ENCODE data around the gene CCDC142. TPM values are rescaled to one million over a fixed set of nuclear protein-coding genes. Genes with fewer than 3 reads are reported as not detected.
A peak's percentile ranks its signal among the peaks of the same experiment; 100 is the strongest.
"Not testable (repeated sequence)": the region's sequence is repeated elsewhere in the genome, so short reads cannot be mapped to it uniquely, and the experiment has no call there.

CCDC142 gene
- total RNA-seq, 8 experiments from 2014 or later: 8.0 to 32.3 (median 12.8) TPM

DNA sequence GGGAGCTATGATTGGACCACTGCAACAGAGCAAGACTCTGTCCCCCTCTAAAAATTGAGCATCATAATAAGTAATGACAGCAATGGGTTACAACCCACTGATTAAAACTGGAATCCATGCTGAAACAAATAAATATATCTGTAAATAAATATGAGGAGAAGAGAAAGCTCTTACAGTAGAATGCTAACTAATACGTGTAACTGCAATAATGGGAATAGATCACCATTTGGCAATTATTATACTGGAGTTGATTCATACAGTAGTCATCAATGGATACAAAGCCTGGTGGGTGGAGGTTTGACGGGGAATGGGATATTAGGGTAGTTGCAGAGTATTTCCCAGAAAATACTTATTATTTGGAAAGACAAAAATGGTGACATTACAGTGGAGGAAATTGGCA lies 34.0 kb downstream of the CCDC142 start:
- H3K27ac ChIP-seq: no peak overlapping the region
- in situ Hi-C loops (cut with MboI; ENCODE audit: low pct_unique_long_range_greater_than_20kb in 2 of 9, low sequenced_read_pairs in 9 of 9, unreplicated experiment in 9 of 9): no loop called here
- no peaks in the 10 kb centered on the region for H3K4me1 ChIP-seq (replicated peaks in 1 of 2)
- 0 to 93% (median 57%) methylated on average over 1 to 2 of the region's 2 CpGs; no CpG with 5 or more reads in 3 of the 10 experiments for WGBS, 10 experiments
- ATAC-seq (replicated peaks in 6 of 8): no peak
- no peak overlapping the region for H3K4me3 ChIP-seq

DNA sequence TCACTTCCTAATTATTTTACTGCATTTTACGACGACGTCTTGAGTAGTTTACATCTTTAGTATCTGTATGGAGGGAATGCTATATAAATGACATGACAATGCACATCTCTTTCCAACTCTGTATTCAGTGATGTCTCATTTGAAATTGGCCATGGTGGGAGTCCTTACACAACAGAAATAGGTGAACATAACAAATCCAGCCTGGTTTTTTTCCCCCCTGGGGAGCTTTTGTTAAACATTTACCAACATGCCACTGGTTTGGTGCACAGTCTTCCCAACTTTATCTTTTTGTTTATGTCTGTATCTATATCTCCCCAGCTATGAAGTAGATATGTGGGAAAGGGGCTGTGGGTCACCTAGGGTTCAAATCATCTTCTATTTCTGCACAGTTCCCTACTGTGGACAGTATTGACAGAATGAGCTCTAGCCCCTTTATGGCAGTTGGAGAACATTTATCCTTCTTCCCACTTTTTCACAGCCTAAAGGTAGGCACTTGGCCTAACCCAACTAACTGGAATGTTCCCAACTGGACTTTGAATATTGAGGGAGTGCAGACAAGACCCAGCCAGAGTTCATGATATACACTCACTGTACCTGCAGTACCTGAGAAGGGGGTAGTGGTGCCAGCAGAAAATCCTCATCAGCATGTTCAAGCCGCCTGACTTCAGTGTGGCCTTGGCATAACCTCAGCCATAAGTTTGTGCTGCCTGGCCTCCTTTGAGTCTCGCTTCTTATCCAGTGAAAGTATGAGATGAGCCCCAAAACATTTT lies 35.4 kb downstream of the CCDC142 start:
- H3K27ac ChIP-seq: no peak overlapping the region
- no peaks in the 10 kb centered on the region for H3K4me1 ChIP-seq (replicated peaks in 1 of 2)
- H3K4me3 ChIP-seq: no peak overlapping the region
- in situ Hi-C loops (cut with MboI; ENCODE audit: low pct_unique_long_range_greater_than_20kb in 2 of 9, low sequenced_read_pairs in 9 of 9, unreplicated experiment in 9 of 9): no loop called here
- 56 to 95% (median 79%) methylated on average over 3 to 5 of the region's 5 CpGs; no CpG with 5 or more reads in 3 of the 10 experiments for WGBS, 10 experiments
- no peak for ATAC-seq (replicated peaks in 6 of 8)

- 0 to 80% (median 48%) methylated on average over 1 to 4 of the region's 5 CpGs for WGBS, 10 experiments
- ATAC-seq (replicated peaks in 6 of 8): no peak
- Histone ChIP-seq H3K4me3 (no peak overlapping the region), H3K4me1 (replicated peaks in 1 of 2) (peaks cover 6 to 9% of the 10 kb centered on the region in 2 donors), H3K27ac (no peak overlapping the region)
- in situ Hi-C loops (cut with MboI; ENCODE audit: low pct_unique_long_range_greater_than_20kb in 2 of 9, low sequenced_read_pairs in 9 of 9, unreplicated experiment in 9 of 9): no loop called here
Observed at GRCh38 chr2:74444498-74445318, 38.1 kb downstream of the CCDC142 start.

DNA sequence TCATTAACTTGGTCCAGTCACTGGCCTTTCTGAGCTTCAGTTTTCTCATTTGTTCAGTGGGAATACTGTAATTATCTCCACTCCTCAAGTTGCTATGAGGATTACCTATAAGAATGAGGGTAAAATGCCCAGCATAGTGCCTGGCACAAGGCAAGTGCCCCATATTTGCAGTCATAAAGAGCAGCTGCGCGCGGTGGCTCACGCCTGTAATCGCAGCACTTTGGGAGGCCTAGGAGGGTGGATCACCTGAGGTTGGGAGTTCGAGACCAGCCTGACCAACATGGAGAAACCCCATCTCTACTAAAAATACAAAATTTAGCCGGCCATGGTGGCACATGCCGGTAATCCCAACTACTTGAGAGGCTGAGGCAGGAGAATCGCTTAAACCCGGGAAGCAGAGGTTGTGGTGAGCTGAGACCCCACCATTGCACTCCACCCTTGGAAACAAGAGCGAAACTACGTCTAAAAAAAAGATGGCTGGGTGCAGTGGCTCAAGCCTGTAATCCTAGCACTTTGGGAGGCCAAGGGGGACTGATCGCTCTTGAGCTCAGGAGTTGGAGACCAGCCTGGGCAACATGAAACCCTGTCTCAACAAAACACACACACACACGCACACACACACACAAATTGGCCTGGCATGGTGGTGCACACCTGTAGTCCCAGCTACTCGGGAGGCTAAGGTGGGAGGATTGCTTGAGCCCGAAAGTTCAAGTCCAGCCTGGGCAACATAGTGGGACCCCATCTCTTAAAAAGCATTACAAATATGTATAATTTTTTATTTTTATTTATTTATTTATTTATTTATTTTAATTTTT lies 40.1 kb downstream of the CCDC142 start:
- in situ Hi-C loops (cut with MboI; ENCODE audit: low pct_unique_long_range_greater_than_20kb in 2 of 9, low sequenced_read_pairs in 9 of 9, unreplicated experiment in 9 of 9); H3K4me3 ChIP-seq; ATAC-seq (replicated peaks in 6 of 8); H3K27ac ChIP-seq: not testable (repeated sequence)
- 67 to 100% (median 90%) methylated on average over 2 to 13 of the region's 16 CpGs; no CpG with 5 or more reads in 1 of the 10 experiments for WGBS, 10 experiments
- H3K4me1 ChIP-seq (replicated peaks in 1 of 2): peaks cover 17 to 18% of the 10 kb centered on the region in 2 donors

- H3K27ac ChIP-seq: no peak within 1 kb of the TSS
- peaks cover 17 to 18% of the 10 kb centered on the region in 2 donors for H3K4me1 ChIP-seq (replicated peaks in 1 of 2)
- WGBS, 10 experiments: 24 to 80% (median 40%) methylated on average over 1 to 20 of the region's 75 CpGs; no CpG with 5 or more reads in 4 of the 10 experiments
- peak within 1 kb of the TSS in 1 of 5 donors; percentile 30 for H3K4me3 ChIP-seq
- in situ Hi-C loops (cut with MboI; ENCODE audit: low pct_unique_long_range_greater_than_20kb in 2 of 9, low sequenced_read_pairs in 9 of 9, unreplicated experiment in 9 of 9): no loop called here
- ATAC-seq (replicated peaks in 6 of 8): peak in 2 of 8 experiments; percentile 0 to 3
Observed at GRCh38 chr2:74441690-74442482, 40.9 kb downstream of the CCDC142 start, which contains the start of gene RTKN. Gene RTKN (minus strand): TSS chr2:74441937. CDS start chr2:74441816, 121 bp downstream.

DNA sequence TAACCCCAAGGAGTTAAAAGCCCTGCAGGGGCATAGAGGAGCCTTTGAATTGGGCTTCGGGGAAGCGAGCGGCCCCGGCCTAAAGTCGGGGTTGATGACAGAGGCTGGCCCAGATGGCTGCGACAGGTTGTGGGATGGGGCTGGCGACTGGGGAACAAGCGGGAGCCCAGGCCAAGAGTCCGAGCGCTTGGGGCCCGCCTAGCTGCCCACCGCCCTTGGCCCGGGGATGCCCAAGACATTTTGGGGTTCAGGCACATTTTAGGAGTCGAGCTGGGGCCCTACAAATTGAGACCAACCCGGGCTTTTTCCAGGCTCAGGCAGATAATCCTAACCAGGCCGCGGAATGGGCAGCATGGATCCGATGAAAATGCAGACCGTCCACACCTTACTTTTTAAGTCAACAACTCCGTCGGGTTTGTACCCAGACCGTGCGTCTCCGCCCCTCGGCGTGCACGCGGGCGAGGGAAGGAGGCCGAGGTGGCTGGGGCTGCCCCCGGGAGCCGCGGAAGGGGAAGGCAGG lies 41.6 kb downstream of the CCDC142 start:
- 0 to 45% (median 20%) methylated on average over 1 to 18 of the region's 33 CpGs; no CpG with 5 or more reads in 3 of the 10 experiments for WGBS, 10 experiments
- Histone ChIP-seq H3K4me1 (replicated peaks in 1 of 2) (peaks cover 17 to 18% of the 10 kb centered on the region in 2 donors), H3K27ac (no peak overlapping the region), H3K4me3 (no peak overlapping the region)
- in situ Hi-C loops (cut with MboI; ENCODE audit: low pct_unique_long_range_greater_than_20kb in 2 of 9, low sequenced_read_pairs in 9 of 9, unreplicated experiment in 9 of 9): no loop called here
- no peak for ATAC-seq (replicated peaks in 6 of 8)

- in situ Hi-C loops (cut with MboI; ENCODE audit: low pct_unique_long_range_greater_than_20kb in 2 of 9, low sequenced_read_pairs in 9 of 9, unreplicated experiment in 9 of 9): no loop called here
- H3K4me1 ChIP-seq (replicated peaks in 1 of 2): peaks cover 17 to 18% of the 10 kb centered on the region in 2 donors
- 0 to 67% (median 27%) methylated on average over 1 to 3 of the region's 45 CpGs; no CpG with 5 or more reads in 3 of the 10 experiments for WGBS, 10 experiments
- peak overlapping the region in 1 of 2 donors; percentile 5 for H3K27ac ChIP-seq
- ATAC-seq (replicated peaks in 6 of 8): peak; percentile 91 to 97 (median 96)
- H3K4me3 ChIP-seq: peak overlapping the region; percentile 9 to 32 (median 28)
Observed at GRCh38 chr2:74440378-74441169, 42.2 kb downstream of the CCDC142 start.

GRCh38 chr2:74439803-74440377 lies 42.9 kb downstream of the CCDC142 start:
- H3K4me1 ChIP-seq (replicated peaks in 1 of 2): peaks cover 17 to 18% of the 10 kb centered on the region in 2 donors
- 0 to 23% (median 6%) methylated on average over 1 to 8 of the region's 14 CpGs; no CpG with 5 or more reads in 3 of the 10 experiments for WGBS, 10 experiments
- H3K27ac ChIP-seq: peak overlapping the region in 1 of 2 donors; percentile 5
- in situ Hi-C loops (cut with MboI; ENCODE audit: low pct_unique_long_range_greater_than_20kb in 2 of 9, low sequenced_read_pairs in 9 of 9, unreplicated experiment in 9 of 9): no loop called here
- peak overlapping the region; percentile 9 to 32 (median 28) for H3K4me3 ChIP-seq
- ATAC-seq (replicated peaks in 6 of 8): peak; percentile 41 to 68 (median 56)

GRCh38 chr2:74439373-74439772 lies 43.4 kb downstream of the CCDC142 start:
- in situ Hi-C loops (cut with MboI; ENCODE audit: low pct_unique_long_range_greater_than_20kb in 2 of 9, low sequenced_read_pairs in 9 of 9, unreplicated experiment in 9 of 9): no loop called here
- no peak for ATAC-seq (replicated peaks in 6 of 8)
- peaks cover 17 to 18% of the 10 kb centered on the region in 2 donors for H3K4me1 ChIP-seq (replicated peaks in 1 of 2)
- WGBS, 10 experiments: 13 to 40% (median 18%) methylated on average over 1 to 2 of the region's 3 CpGs; no CpG with 5 or more reads in 7 of the 10 experiments
- peak overlapping the region in 4 of 5 donors; percentile 16 to 32 (median 29) for H3K4me3 ChIP-seq
- H3K27ac ChIP-seq: no peak overlapping the region

DNA sequence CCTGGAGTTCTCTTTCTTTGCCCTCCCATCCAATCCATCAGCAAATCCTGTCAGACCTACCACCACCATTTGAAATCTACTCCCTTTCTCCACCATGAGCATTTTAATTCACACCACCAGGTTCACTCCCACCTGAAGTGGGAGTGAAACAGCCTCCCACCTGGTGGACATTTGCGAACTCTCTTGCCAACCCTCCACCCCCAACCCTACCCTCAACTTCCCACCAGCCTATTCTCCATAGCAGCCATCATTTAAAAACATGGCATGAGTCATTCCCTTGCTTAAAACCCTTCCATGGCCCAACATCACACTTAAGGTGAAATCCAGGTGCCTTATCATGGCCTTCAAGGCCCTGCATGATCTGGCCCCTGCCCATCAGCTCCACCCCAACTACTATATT lies 44.5 kb downstream of the CCDC142 start:
- no peak for ATAC-seq (replicated peaks in 6 of 8)

More for the DNA sequence above, 44.5 kb downstream of the CCDC142 start:
- Histone ChIP-seq H3K4me1 (replicated peaks in 1 of 2) (peaks cover 17 to 18% of the 10 kb centered on the region in 2 donors), H3K4me3 (no peak overlapping the region), H3K27ac (no peak overlapping the region)
- WGBS, 10 experiments: 83 to 100% methylated on average over 1 of the region's 1 CpG; no CpG with 5 or more reads in 8 of the 10 experiments
- in situ Hi-C loops (cut with MboI; ENCODE audit: low pct_unique_long_range_greater_than_20kb in 2 of 9, low sequenced_read_pairs in 9 of 9, unreplicated experiment in 9 of 9): no loop called here
